T-helper 1 cell treated with Interleukin-12 subunit alpha and Interleukin-12 subunit beta and Interleukin-4 antibody, amounts not matched to agents 30 μg/mL and 1 μg/mL, for 36 hours (primary cell): ENCODE measurements around the gene PAPOLG.

Experiments
- H3K27ac Mint-ChIP-seq: one replicate; pipeline ENCODE4 v1.8.0; 2021; ENCODE audit warnings: mild to moderate bottlenecking, mixed read lengths
- H3K27me3 Mint-ChIP-seq: one replicate; pipeline ENCODE4 v1.8.0; 2021; ENCODE audit warnings: low read depth, mixed read lengths
- H3K36me3 Mint-ChIP-seq: one replicate; pipeline ENCODE4 v1.8.0; 2021; ENCODE audit warnings: low read depth, mixed read lengths
- H3K4me1 Mint-ChIP-seq: one replicate; pipeline ENCODE4 v1.8.0; 2021; ENCODE audit warnings: low read depth, mixed read lengths
- H3K4me3 Mint-ChIP-seq: one replicate; pipeline ENCODE4 v1.8.0; 2021; ENCODE audit warnings: mild to moderate bottlenecking, moderate library complexity, mixed read lengths
- H3K9me3 Mint-ChIP-seq: one replicate; pipeline ENCODE4 v1.8.0; 2021; ENCODE audit warnings: mixed read lengths

PAPOLG gene

GRCh38 chr2:60844105-60844504, 88.0 kb downstream of the PAPOLG start:
- Mint-ChIP-seq H3K4me1 (peaks cover 6% of the 10 kb centered on the region), H3K27me3 (no peaks in the 10 kb centered on the region), H3K27ac (no peak overlapping the region), H3K36me3 (no peaks in the 10 kb centered on the region), H3K9me3 (no peaks in the 10 kb centered on the region), H3K4me3 (no peak overlapping the region)

- H3K27me3 Mint-ChIP-seq, result no peaks in the 10 kb centered on the region
- no peak overlapping the region for H3K27ac Mint-ChIP-seq
- H3K4me1 Mint-ChIP-seq, result peaks cover 2% of the 10 kb centered on the region
- H3K36me3 Mint-ChIP-seq, result no peaks in the 10 kb centered on the region
- no peak overlapping the region for H3K4me3 Mint-ChIP-seq
- H3K9me3 Mint-ChIP-seq, result no peaks in the 10 kb centered on the region
Observed at GRCh38 chr2:60847854-60848253, 91.8 kb downstream of the PAPOLG start.
